GM23248 (cell line): ENCODE results near the gene KCNK17. TPM values are rescaled to one million over a fixed set of nuclear protein-coding genes. Genes with fewer than 3 reads are reported as not detected.

ENCODE experiments used
- DNase-seq: peaks from one replicate; pipeline ENCODE4 v3.0.0-alpha.2; 2015
- H2AFZ ChIP-seq: fragments of 200-600 bp; sonication (generic); 2 replicates; pipeline ENCODE4 v1.6.1; 2016; ENCODE audit warnings: antibody characterized with exemption
- H3F3A ChIP-seq: fragments of 200-600 bp; sonication (generic); 2 replicates; pipeline ENCODE4 v1.6.1; 2016; ENCODE audit warnings: mild to moderate bottlenecking, antibody characterized with exemption, mixed run types; ENCODE audit not compliant: insufficient read depth
- H3K27ac ChIP-seq: fragments of 200-600 bp; sonication (generic); 2 replicates; pipeline ENCODE4 v1.5.1; 2016; ENCODE audit warnings: mild to moderate bottlenecking
- H3K27me3 ChIP-seq: fragments of 200-600 bp; sonication (generic); replicated peaks from 2 replicates; pipeline ENCODE4 v1.6.1; 2016; ENCODE audit warnings: mild to moderate bottlenecking; ENCODE audit not compliant: insufficient read depth
- H3K36me3 ChIP-seq: fragments of 200-600 bp; sonication (generic); 2 replicates; pipeline ENCODE4 v1.6.1; 2016; ENCODE audit warnings: low read depth, mild to moderate bottlenecking
- H3K4me1 ChIP-seq: fragments of 200-600 bp; sonication (generic); 2 replicates; pipeline ENCODE4 v1.6.1; 2016; ENCODE audit warnings: mild to moderate bottlenecking; ENCODE audit not compliant: insufficient read depth
- H3K4me2 ChIP-seq: fragments of 200-600 bp; sonication (generic); one replicate; pipeline ENCODE4 v1.6.1; 2016; ENCODE audit warnings: mild to moderate bottlenecking; ENCODE audit not compliant: unreplicated experiment
- H3K4me3 ChIP-seq: fragments of 200-600 bp; sonication (generic); 2 replicates; pipeline ENCODE4 v1.5.1; 2016; ENCODE audit warnings: mild to moderate bottlenecking
- H3K79me2 ChIP-seq: fragments of 200-600 bp; sonication (generic); 2 replicates; pipeline ENCODE4 v1.6.1; 2016; ENCODE audit warnings: mild to moderate bottlenecking; ENCODE audit not compliant: insufficient read depth
- H3K9ac ChIP-seq: fragments of 200-600 bp; sonication (generic); 2 replicates; pipeline ENCODE4 v1.6.1; 2016; ENCODE audit warnings: mild to moderate bottlenecking
- H3K9me2 ChIP-seq: fragments of 200-600 bp; sonication (generic); 2 replicates; pipeline ENCODE4 v1.6.1; 2016; ENCODE audit warnings: mixed run types, mild to moderate bottlenecking, moderate library complexity; ENCODE audit not compliant: insufficient read depth
- H3K9me3 ChIP-seq: fragments of 200-600 bp; sonication (generic); one replicate; pipeline ENCODE4 v1.6.1; 2017; ENCODE audit warnings: low read depth
- H4K20me1 ChIP-seq: fragments of 200-600 bp; sonication (generic); 2 replicates; pipeline ENCODE4 v1.6.0; 2016; ENCODE audit not compliant: insufficient read depth
- EZH2 ChIP-seq: fragments of 200-600 bp; sonication (generic); IDR thresholded peaks from 2 replicates; pipeline ENCODE4 v1.6.1; 2018; ENCODE audit warnings: antibody characterized with exemption, mild to moderate bottlenecking; ENCODE audit not compliant: insufficient read depth, poor library complexity, severe bottlenecking
- EZH2phosphoT487 ChIP-seq: fragments of 200-600 bp; sonication (generic); IDR thresholded peaks from 2 replicates; pipeline ENCODE4 v1.6.1; 2018; ENCODE audit warnings: antibody characterized with exemption, moderate library complexity, mild to moderate bottlenecking, low read depth; ENCODE audit not compliant: insufficient read depth
- WGBS, 2 experiments: methylation state at CpG; one replicate each; pipeline ENCODE4 v1.1.6; 2015 to 2017; ENCODE audit warnings: low lambda C conversion rate in 2 of 2, low coverage in 1 of 2; ENCODE audit errors: missing lambda C conversion rate in 2 of 2; 5-methylcytosine and 5-hydroxymethylcytosine counted together
- in situ Hi-C: fragments of 300-500 bp; cut with MboI; formaldehyde crosslinking; loops from 2 replicates; pipeline ENCODE4 v1.15.0; 2020
- polyA plus RNA-seq: library from polyadenylated mRNA; unstranded; fragments of >200 nt; fragmentation: Nextera tagmentation; extraction: Ambion mirVana; gene quantifications from 2 replicates; pipeline ENCODE4 v1.2.1, GENCODE V29; 2016
- total RNA-seq: library from RNA; depleted of rRNA; stranded (reverse); fragments of >200 nt; shearing (Covaris generic); gene quantifications from 2 replicates; pipeline ENCODE4 v1.2.3, GENCODE V29; 2014

Gene KCNK17
- total and polyA plus RNA-seq, 2 experiments from 2014 or later = not detected

GRCh38 chr6:39266375-39266774 lies 47.8 kb downstream of the KCNK17 start:
- H3K27ac ChIP-seq = no peak overlapping the region
- no peak overlapping the region for H3K4me3 ChIP-seq
- H3F3A ChIP-seq = no peaks in the 10 kb centered on the region
- no peaks in the 10 kb centered on the region for H3K79me2 ChIP-seq
- WGBS, 2 experiments = 27 to 39% methylated on average over 2 of the region's 2 CpGs
- no peaks in the 10 kb centered on the region for H4K20me1 ChIP-seq
- H3K4me2 ChIP-seq = no peak overlapping the region
- H2AFZ ChIP-seq = no peak overlapping the region
- H3K9me2 ChIP-seq = no peaks in the 10 kb centered on the region
- H3K27me3 ChIP-seq = no peaks in the 10 kb centered on the region; the same call in 1 of the 2 replicates
- no peaks in the 10 kb centered on the region for H3K36me3 ChIP-seq
- no peaks in the 10 kb centered on the region for H3K4me1 ChIP-seq
- DNase-seq = no peak
- TF ChIP-seq EZH2 (no peak), EZH2phosphoT487 (no peak)
- no peaks in the 10 kb centered on the region for H3K9me3 ChIP-seq
- no peak overlapping the region for H3K9ac ChIP-seq
- in situ Hi-C loops = no loop called here

- no peak for DNase-seq
- H3K4me2 ChIP-seq = no peak overlapping the region
- no peak overlapping the region for H3K4me3 ChIP-seq
- no peak overlapping the region for H3K27ac ChIP-seq
- H3F3A ChIP-seq = no peaks in the 10 kb centered on the region
- no peaks in the 10 kb centered on the region for H3K9me3 ChIP-seq
- no peaks in the 10 kb centered on the region for H3K36me3 ChIP-seq
- TF ChIP-seq EZH2phosphoT487 (no peak), EZH2 (no peak)
- no peaks in the 10 kb centered on the region for H3K9me2 ChIP-seq
- H3K27me3 ChIP-seq = no peaks in the 10 kb centered on the region; the same call in 1 of the 2 replicates
- WGBS, 2 experiments = 52 to 53% methylated on average over 5 of the region's 5 CpGs
- H3K4me1 ChIP-seq = no peaks in the 10 kb centered on the region
- in situ Hi-C loops = no loop called here
- H3K79me2 ChIP-seq = no peaks in the 10 kb centered on the region
- no peak overlapping the region for H2AFZ ChIP-seq
- H4K20me1 ChIP-seq = no peaks in the 10 kb centered on the region
- H3K9ac ChIP-seq = no peak overlapping the region
Measured at GRCh38 chr6:39263303-39264037, 50.7 kb downstream of the KCNK17 start.

- H4K20me1 ChIP-seq = no peaks in the 10 kb centered on the region
- H3K9ac ChIP-seq = no peak overlapping the region
- H3K9me2 ChIP-seq = no peaks in the 10 kb centered on the region
- in situ Hi-C loops = no loop called here
- no peaks in the 10 kb centered on the region for H3K36me3 ChIP-seq
- no peak overlapping the region for H3K27ac ChIP-seq
- no peaks in the 10 kb centered on the region; the same call in 1 of the 2 replicates for H3K27me3 ChIP-seq
- 46 to 50% methylated on average over 3 of the region's 3 CpGs for WGBS, 2 experiments
- no peaks in the 10 kb centered on the region for H3F3A ChIP-seq
- TF ChIP-seq EZH2phosphoT487 = no peak
- no peak for TF ChIP-seq EZH2
- no peaks in the 10 kb centered on the region for H3K4me1 ChIP-seq
- no peaks in the 10 kb centered on the region for H3K79me2 ChIP-seq
- H3K4me3 ChIP-seq = no peak overlapping the region
- H3K9me3 ChIP-seq = no peaks in the 10 kb centered on the region
- DNase-seq = no peak
- H3K4me2 ChIP-seq = no peak overlapping the region
- H2AFZ ChIP-seq = no peak overlapping the region
Measured at GRCh38 chr6:39261751-39262150, 52.5 kb downstream of the KCNK17 start.

GRCh38 chr6:39260953-39261352 lies 53.3 kb downstream of the KCNK17 start:
- H3K4me1 ChIP-seq = no peaks in the 10 kb centered on the region
- H3K27me3 ChIP-seq = peaks cover 3% of the 10 kb centered on the region; the same call in 1 of the 2 replicates
- H3K27ac ChIP-seq = no peak overlapping the region
- H3K4me2 ChIP-seq = no peak overlapping the region
- no peak overlapping the region for H3K9ac ChIP-seq
- H2AFZ ChIP-seq = no peak overlapping the region
- H3K9me3 ChIP-seq = no peaks in the 10 kb centered on the region
- H3K36me3 ChIP-seq = no peaks in the 10 kb centered on the region
- WGBS, 2 experiments = 46 to 63% methylated on average over 2 of the region's 2 CpGs
- DNase-seq = no peak
- no peaks in the 10 kb centered on the region for H3K9me2 ChIP-seq
- in situ Hi-C loops = no loop called here
- TF ChIP-seq EZH2 (no peak), EZH2phosphoT487 (no peak)
- no peak overlapping the region for H3K4me3 ChIP-seq
- H3K79me2 ChIP-seq = no peaks in the 10 kb centered on the region
- no peaks in the 10 kb centered on the region for H3F3A ChIP-seq
- H4K20me1 ChIP-seq = no peaks in the 10 kb centered on the region

- H3F3A ChIP-seq = no peaks in the 10 kb centered on the region
- DNase-seq = no peak
- no peaks in the 10 kb centered on the region for H3K79me2 ChIP-seq
- H3K4me2 ChIP-seq = no peak overlapping the region
- no peak overlapping the region for H2AFZ ChIP-seq
- H3K9me2 ChIP-seq = no peaks in the 10 kb centered on the region
- no peak overlapping the region for H3K4me3 ChIP-seq
- peaks cover 3% of the 10 kb centered on the region; the same call in 1 of the 2 replicates for H3K27me3 ChIP-seq
- no peaks in the 10 kb centered on the region for H3K4me1 ChIP-seq
- TF ChIP-seq EZH2 = no peak
- TF ChIP-seq EZH2phosphoT487 = no peak
- H4K20me1 ChIP-seq = no peaks in the 10 kb centered on the region
- 61 to 62% methylated on average over 2 of the region's 2 CpGs for WGBS, 2 experiments
- in situ Hi-C loops = no loop called here
- H3K9me3 ChIP-seq = no peaks in the 10 kb centered on the region
- no peak overlapping the region for H3K9ac ChIP-seq
- H3K27ac ChIP-seq = no peak overlapping the region
- no peaks in the 10 kb centered on the region for H3K36me3 ChIP-seq
Measured at GRCh38 chr6:39260456-39260855, 53.8 kb downstream of the KCNK17 start.
